ENCODE results near the gene CNPY3. TPM values are rescaled to one million over a fixed set of nuclear protein-coding genes. Genes with fewer than 3 reads are reported as not detected.

The CNPY3 gene
- total RNA-seq, 1 experiment from 2014 or later: 56.0 TPM

- Histone ChIP-seq H2BK5ac (ENCODE audit: insufficient read length, low read length) (no peak overlapping the region), H2AFZ (ENCODE audit: low read length) (no peak overlapping the region), H3K27ac (ENCODE audit: insufficient read length, low read depth, low read length) (no peak overlapping the region), H4K8ac (replicated peaks; ENCODE audit: insufficient read length, low read depth, low read length) (no peak overlapping the region), H3K9ac (ENCODE audit: extremely low read depth, insufficient read length, low read length) (no peak overlapping the region), H3K4me2 (ENCODE audit: insufficient read depth, insufficient read length, low read length) (no peak overlapping the region), H3K79me1 (ENCODE audit: insufficient read depth, low read depth, low read length, poor library complexity, severe bottlenecking) (no peaks in the 10 kb centered on the region), H3K56ac (ENCODE audit: insufficient read length, low read depth, low read length) (no peak overlapping the region), H3K4me1 (ENCODE audit: insufficient read depth, low read length) (no peaks in the 10 kb centered on the region), H2AK5ac (ENCODE audit: insufficient read length, low read length) (no peak overlapping the region), H2BK120ac (ENCODE audit: low read depth, low read length, poor library complexity, severe bottlenecking) (no peak overlapping the region), H3K4ac (ENCODE audit: low read depth, low read length) (no peak overlapping the region), H4K5ac (ENCODE audit: insufficient read length, low read depth, low read length) (no peak overlapping the region), H2BK20ac (ENCODE audit: low read depth, low read length, poor library complexity, severe bottlenecking) (no peak overlapping the region), H4K20me1 (ENCODE audit: control insufficient read depth, insufficient read depth, insufficient read length) (no peaks in the 10 kb centered on the region), H3T11ph (ENCODE audit: low read length) (no peak overlapping the region), H3K18ac (ENCODE audit: insufficient read length, low read depth, low read length) (no peak overlapping the region), H2BK15ac (ENCODE audit: low read depth, low read length) (no peak overlapping the region), H3K23me2 (ENCODE audit: insufficient read length, low read depth, low read length, poor library complexity, severe bottlenecking) (no peaks in the 10 kb centered on the region), H3K27me3 (ENCODE audit: insufficient read depth, low read length) (no peaks in the 10 kb centered on the region), H2BK12ac (ENCODE audit: insufficient read length, low read depth, low read length) (no peak overlapping the region), H4K91ac (ENCODE audit: insufficient read length, low read depth, low read length) (no peak overlapping the region), H3K23ac (ENCODE audit: insufficient read length, low read depth, low read length) (no peak overlapping the region), H3K14ac (ENCODE audit: insufficient read depth, low read length) (no peak overlapping the region), H3K79me2 (ENCODE audit: insufficient read depth, low read length) (peaks cover 2% of the 10 kb centered on the region; the same call in 1 of the 2 replicates), H3K9me3 (ENCODE audit: control insufficient read depth, low read depth, low read length) (no peaks in the 10 kb centered on the region)
- Mint-ChIP-seq H3K36me3 (ENCODE audit: insufficient read depth in 1 of 3, low read depth in 3 of 3) (peaks cover 0 to 17% (median 2%) of the 10 kb centered on the region in 3 experiments; a peak in 4 of 7 replicates), H3K27me3 (ENCODE audit: low read depth) (no peaks in the 10 kb centered on the region), H3K9me3 (no peaks in the 10 kb centered on the region; a peak in 1 of 5 replicates), H3K27ac (no peak overlapping the region), H3K4me3 (no peak overlapping the region), H3K4me1 (0 out of 4 replicates have a peak, but pooled peaks cover 0 to 6% of the 10 kb centered on the region in 2 experiments)
- no peak for TF ChIP-seq CTCF (conservative IDR thresholded peaks at IDR 0.05)
- no peak for DNase-seq
These were observed 18.7 kb downstream of the CNPY3 start for GRCh38 chr6:42947950-42948349.

Data from H9 (cell line).